HG02970 (cell line): ENCODE results near the gene ARHGAP42.
"Not testable (repeated sequence)": the region's sequence is repeated elsewhere in the genome, so short reads cannot be mapped to it uniquely, and the experiment has no call there.

Source experiments
- ATAC-seq: cut with Tn5 transposase; IDR thresholded peaks from one replicate; pipeline ENCODE4 v1.9.1; 2021; ENCODE audit warnings: mild to moderate bottlenecking, moderate library complexity, moderate number of reproducible peaks; ENCODE audit not compliant: unreplicated experiment, low FRiP score

Gene ARHGAP42

GRCh38 chr11:100901471-100901870, 214.4 kb downstream of the ARHGAP42 start:
- not testable (repeated sequence) for ATAC-seq

DNA sequence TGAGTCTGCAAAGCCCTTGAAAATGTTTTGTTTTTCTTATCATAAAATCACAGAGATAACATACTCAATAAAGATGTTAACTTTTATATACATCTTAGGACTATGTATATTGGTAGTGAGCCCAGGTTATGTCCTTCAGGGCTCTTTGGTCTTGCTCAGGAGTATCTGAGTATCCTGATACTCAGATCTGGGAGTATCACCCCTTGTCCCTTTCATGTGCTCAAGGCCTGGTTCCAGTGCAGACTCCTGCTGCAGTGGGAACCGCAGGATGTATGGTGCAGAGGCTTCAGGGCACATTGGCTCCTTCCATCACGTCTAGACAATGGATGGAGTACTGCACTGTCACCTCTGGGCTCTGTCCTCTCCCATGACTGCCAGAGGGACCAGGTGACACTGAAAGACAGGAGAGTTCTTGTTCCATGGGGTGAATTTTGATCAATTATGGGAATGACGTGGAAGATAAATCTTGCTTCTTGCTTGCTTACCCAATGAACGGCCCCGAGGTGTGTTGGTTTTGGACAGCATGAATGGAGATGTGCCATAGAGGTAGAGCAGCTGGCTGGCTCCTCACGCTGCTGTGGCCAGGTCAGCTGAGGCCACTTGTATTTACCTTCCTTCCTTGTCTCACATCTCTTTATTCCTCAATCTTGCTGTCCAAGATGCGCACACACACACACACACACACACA, 215.5 kb downstream of the ARHGAP42 start:
- no peak for ATAC-seq

GRCh38 chr11:100903284-100903683, 216.2 kb downstream of the ARHGAP42 start:
- no peak for ATAC-seq

DNA sequence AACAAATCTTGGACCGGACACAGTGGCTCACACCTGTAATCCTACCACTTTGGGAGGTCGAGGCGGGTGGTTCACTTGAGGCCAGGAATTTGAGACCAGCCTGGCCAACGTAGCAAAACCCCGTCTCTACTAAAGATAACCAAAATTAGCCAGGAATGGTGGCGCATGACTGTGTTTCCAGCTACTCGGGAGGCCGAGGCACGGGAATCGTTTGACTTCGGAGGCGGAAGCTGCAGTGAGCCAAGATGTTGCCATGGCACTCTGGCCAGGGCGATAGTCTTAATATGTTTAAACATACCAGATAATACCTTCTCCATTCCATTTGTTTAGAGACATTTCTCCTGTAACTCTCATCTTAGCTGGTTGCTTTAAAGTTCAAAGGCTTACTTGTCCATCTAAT, 218.6 kb downstream of the ARHGAP42 start:
- ATAC-seq = no peak

GRCh38 chr11:100908746-100909145, 221.7 kb downstream of the ARHGAP42 start:
- no peak for ATAC-seq

DNA sequence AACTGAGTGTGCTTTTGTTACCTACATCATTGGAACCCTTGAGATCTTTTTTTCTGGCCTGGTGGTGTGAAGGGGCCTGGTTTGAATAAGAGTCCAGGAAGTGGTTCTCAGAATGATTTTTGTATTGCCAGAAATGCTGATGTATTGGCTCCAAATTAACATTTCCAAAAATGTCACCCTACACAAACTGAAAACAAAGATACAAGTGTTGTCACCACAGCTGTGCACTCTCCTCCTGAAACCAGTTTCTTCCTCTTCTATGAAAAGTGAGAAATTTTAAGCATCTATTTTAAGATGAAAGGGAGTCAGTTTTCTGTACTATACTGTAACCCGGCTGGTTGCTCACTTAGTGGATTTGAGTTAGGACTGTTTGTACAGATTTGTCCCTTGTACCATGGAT, 223.7 kb downstream of the ARHGAP42 start:
- ATAC-seq = peak; percentile 84

DNA sequence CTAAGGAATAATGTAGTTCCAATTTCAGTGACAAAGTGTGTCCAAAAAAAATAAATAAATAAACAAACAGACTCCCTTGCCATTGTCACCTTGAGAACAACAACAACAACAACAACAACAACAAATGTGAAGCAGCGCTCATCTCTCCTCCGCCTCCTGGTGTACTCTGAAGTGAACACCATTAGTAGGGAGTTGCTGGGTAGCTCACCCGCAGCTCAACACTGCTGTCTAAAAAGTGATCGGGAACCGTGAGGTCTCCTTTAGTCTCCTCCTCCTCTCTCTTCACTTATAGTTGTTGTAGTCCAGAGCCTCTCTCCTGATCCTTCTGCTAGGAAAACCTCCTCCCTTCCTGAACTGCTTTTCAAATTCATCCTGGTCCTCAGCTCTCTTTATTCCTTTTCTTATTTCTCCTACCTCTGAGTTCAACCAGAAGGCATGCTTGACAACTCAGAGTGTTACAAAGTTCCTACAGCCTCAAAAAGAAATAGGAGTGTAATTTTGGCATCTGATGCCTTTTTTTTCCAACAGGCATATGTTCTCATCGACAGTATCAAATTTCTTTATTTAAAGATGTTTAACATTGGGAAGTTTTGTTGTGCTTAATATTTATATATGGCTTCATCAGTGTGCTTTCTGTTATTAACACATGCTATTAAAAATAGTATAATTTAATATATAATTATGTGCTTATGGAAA, 227.5 kb downstream of the ARHGAP42 start:
- no peak for ATAC-seq

GRCh38 chr11:100918551-100919500, 231.7 kb downstream of the ARHGAP42 start:
- no peak for ATAC-seq

- no peak for ATAC-seq
These were observed 233.5 kb downstream of the ARHGAP42 start for GRCh38 chr11:100920593-100920992.

- no peak for ATAC-seq
These were observed 235.0 kb downstream of the ARHGAP42 start for GRCh38 chr11:100922121-100922520.

- ATAC-seq = no peak
These were observed 236.5 kb downstream of the ARHGAP42 start for GRCh38 chr11:100923555-100923954.

DNA sequence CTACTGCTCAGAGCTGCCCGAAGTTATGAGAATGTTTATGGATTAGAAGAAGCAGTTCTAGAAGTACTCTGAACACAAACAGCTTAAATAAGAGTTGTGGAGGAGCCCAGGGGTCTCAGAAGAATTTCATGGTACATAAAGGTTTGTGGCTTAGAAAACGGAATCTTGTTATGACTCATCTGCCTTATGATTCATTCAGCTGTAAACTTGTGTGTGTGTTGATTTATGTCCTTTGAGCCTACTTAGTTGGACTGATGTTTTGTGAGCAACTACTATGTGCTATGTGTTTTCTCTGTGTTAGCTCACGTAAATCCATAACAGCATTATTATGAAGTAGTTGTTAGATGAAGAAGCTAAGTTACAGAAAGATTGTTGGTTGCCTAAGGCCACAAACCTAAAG, 238.8 kb downstream of the ARHGAP42 start:
- no peak for ATAC-seq

DNA sequence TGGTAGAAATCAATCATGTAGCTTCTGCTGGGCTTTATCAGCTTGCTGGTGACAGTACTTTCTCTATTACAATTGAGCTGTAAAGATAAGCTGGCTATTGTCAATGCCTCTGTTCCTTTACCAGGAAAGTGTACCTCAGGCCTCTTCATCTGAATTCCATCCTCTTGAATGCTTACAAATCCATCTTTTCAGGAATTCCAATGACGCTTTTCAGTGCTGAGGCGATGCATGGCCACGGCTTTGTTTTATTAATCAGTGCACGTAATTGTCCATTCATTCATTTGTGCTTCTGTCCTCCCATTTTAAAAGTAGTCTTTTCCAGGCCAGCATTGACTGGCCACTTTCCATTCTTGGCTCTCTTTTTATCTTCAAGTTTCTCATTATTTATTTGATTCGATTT, 240.5 kb downstream of the ARHGAP42 start:
- ATAC-seq = no peak

DNA sequence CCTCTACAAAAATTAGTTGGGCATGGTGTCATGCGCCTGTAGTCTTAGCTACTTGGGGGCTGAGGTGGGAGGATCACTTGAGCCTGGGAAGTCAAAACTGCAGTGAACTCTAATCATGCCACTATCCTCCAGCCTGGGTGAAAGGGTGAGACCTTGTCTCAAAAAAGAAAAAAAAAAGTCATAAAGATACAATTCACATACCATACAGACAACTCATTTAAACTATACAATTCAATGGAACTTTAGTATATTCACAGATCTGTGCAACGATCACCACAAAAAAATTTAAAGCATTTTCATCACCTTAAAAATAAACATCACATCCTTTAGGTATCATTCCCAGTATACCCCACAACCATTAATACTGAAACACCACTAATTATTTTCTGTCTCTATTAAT, 241.3 kb downstream of the ARHGAP42 start:
- ATAC-seq = no peak

DNA sequence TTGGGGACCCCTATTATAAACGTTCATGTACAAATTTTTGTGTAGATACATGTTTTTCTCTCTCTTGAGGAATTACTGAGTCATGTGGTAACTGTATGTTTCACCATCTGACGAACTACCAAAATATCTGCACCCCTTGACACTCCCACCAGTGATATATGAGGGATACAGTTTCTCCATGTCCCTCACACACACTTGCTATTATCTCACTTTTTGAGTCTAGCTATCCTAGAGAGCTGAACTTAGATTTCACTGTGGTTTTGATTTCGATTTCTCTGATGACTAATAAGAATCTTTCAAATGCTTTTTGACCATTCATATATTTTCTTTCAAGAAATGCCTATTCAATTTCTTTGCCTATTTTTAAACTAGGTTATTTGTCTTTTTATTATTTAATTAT, 242.3 kb downstream of the ARHGAP42 start:
- ATAC-seq = no peak

DNA sequence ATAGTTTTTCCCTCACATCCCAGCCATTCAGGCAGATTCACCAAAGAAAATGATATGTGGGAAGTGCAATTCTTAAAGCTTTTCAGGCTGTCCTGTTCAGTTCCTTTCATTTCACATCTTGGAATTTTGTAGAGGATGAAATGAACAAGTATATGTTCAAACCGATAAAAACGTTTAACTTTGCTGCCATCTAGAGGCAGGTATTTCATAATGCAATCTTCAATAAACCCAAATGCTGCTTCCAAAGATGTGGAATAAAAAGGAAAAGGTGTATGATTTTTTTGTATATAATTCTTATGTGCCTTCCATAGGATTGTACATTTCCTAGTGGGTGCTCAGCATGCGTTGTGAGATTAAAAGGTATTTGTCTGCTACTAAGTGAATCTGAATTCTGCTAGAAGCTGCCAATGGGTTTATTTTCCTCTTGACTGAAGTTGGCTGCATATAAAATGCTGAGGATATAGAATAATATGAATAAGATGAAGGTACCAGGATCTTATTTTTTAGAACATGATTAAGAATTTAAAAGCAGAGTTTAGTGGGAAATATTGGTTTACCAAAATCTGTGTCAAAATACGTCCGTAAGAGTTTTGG, 243.2 kb downstream of the ARHGAP42 start:
- no peak for ATAC-seq

DNA sequence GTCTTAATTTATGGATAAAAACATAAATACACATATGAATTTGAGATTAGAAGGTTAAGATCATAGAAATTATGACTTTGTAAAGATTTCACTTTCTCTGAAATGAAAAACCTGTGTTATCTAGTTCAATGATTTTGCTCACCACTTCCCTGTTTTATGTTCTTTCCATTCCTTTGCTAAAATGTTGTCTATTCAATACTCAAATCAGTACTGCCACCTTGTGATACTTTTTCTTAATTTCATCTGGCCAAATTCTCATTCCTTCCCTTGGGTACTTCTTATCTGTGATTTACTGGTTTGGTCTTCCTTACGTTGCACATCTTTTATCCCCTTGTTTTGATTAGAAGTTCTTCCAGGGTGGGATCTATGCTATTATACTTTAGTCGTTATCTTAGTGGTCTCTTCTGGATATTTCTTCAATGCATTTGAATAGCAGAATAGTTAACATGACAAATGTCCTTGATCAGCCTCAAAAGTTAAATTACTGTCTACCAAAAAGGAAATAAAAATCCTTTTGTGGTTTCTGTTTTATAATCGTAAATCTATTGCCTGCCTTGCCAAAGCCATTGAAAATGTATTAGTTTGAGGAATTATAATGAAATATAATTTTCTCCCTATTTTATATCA, 245.5 kb downstream of the ARHGAP42 start:
- ATAC-seq = no peak

- ATAC-seq = no peak
These were observed 249.7 kb downstream of the ARHGAP42 start for GRCh38 chr11:100936781-100937180.

- ATAC-seq = no peak
These were observed 252.5 kb downstream of the ARHGAP42 start for GRCh38 chr11:100939571-100939970.

- no peak for ATAC-seq
These were observed 253.0 kb downstream of the ARHGAP42 start for GRCh38 chr11:100940111-100940510.
